GM13977 (cell line): Measurements from ENCODE around the gene ZRANB3.

Experiments
- DNase-seq: peaks from one replicate; pipeline ENCODE4 v3.0.0; 2012; ENCODE audit warnings: low spot score
- CTCF ChIP-seq: IDR thresholded peaks from 2 replicates; pipeline ENCODE4 v1.5.1; 2012; ENCODE audit warnings: mild to moderate bottlenecking, control low read depth; ENCODE audit not compliant: insufficient read depth; ENCODE audit errors: extremely low read depth, missing control alignments
- in situ Hi-C: fragments of 300-500 bp; cut with MboI; formaldehyde crosslinking; loops from one replicate; pipeline ENCODE4 v1.12.0; 2022; ENCODE audit warnings: low sequenced_read_pairs, low pct_unique_long_range_greater_than_20kb, mixed read lengths, inconsistent platforms; ENCODE audit not compliant: unreplicated experiment

The ZRANB3 gene

GRCh38 chr2:135258193-135258592, 272.8 kb downstream of the ZRANB3 start:
- in situ Hi-C loops = no loop called here
- no peak for DNase-seq
- TF ChIP-seq CTCF = no peak

GRCh38 chr2:135257383-135258090, 273.5 kb downstream of the ZRANB3 start:
- in situ Hi-C loops = no loop called here
- TF ChIP-seq CTCF = no peak
- DNase-seq = no peak

GRCh38 chr2:135256531-135257260, 274.3 kb downstream of the ZRANB3 start:
- no peak for DNase-seq
- TF ChIP-seq CTCF = no peak
- in situ Hi-C loops = no loop called here

GRCh38 chr2:135255208-135255607, 275.8 kb downstream of the ZRANB3 start:
- in situ Hi-C loops = no loop called here
- TF ChIP-seq CTCF = no peak
- no peak for DNase-seq

GRCh38 chr2:135252805-135253458, 278.1 kb downstream of the ZRANB3 start:
- in situ Hi-C loops = no loop called here
- no peak for TF ChIP-seq CTCF
- no peak for DNase-seq

- TF ChIP-seq CTCF = no peak
- in situ Hi-C loops = no loop called here
- no peak for DNase-seq
These were observed 282.4 kb downstream of the ZRANB3 start for GRCh38 chr2:135248611-135249010.
